ENCODE measurements around the gene CYP1A1. TPM values are rescaled to one million over a fixed set of nuclear protein-coding genes. Genes with fewer than 3 reads are reported as not detected.
"Not testable (repeated sequence)": the region's sequence is repeated elsewhere in the genome, so short reads cannot be mapped to it uniquely, and the experiment has no call there.

The CYP1A1 gene
- total RNA-seq, 1 donor from 2014 or later = 0.91 TPM

DNA sequence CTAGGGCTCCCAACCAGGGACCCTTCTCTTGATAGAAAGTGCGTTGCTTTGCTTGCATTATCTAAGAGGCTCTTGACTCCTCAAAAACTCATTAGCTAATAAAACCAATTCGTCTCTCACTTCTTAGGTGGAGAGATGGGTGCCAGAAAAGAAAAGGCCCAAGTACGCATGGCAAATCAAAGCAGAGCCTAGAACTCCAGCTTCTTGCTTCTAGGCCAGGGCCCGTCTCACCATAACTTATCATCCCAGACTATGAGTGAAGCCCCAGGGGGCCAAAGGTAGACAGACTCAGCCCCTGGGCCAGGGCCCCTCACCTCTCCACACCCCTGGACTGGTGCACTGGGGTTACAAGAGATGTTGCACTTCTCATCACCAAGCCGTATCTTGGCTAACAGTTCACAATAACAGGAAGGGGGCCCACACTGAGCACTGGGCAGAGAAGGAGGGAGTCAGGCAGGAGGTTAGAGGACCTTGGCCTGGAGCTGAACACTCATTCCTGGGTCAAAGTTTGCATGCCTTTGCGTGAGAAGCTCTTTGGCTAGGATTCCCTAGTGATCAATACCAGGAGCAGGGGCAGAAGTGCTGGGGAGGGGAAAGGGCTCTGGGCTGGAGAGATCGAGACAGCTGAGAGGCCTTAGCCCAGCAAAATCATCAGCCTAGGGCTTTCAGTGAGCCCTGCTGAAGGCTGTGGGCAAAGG lies 5.4 kb upstream of the CYP1A1 start:
- Histone ChIP-seq H3K4me3 (ENCODE audit: insufficient read depth, low read depth, low read length) (no peak overlapping the region), H4K20me1 (ENCODE audit: insufficient read depth, low read length) (no peaks in the 10 kb centered on the region), H3K4me1 (ENCODE audit: insufficient read depth, low read length) (peaks cover 2% of the 10 kb centered on the region), H3K4me2 (ENCODE audit: low read length) (no peak overlapping the region), H3K36me3 (ENCODE audit: insufficient read depth, low read length) (no peaks in the 10 kb centered on the region), H3K9ac (ENCODE audit: low read length) (no peak overlapping the region), H3K9me3 (ENCODE audit: insufficient read depth, low read depth, low read length) (peaks cover 6% of the 10 kb centered on the region), H3K27ac (ENCODE audit: low read depth, low read length) (no peak overlapping the region), H2AFZ (ENCODE audit: low read depth, low read length) (no peak overlapping the region), H3K27me3 (ENCODE audit: insufficient read depth, low read length) (peaks cover 28% of the 10 kb centered on the region), H3K79me2 (ENCODE audit: insufficient read depth, low read length) (no peaks in the 10 kb centered on the region)
- no peak for TF ChIP-seq EZH2 (IDR thresholded peaks at IDR 0.05; ENCODE audit: insufficient read depth, low read length)
- TF ChIP-seq, protein P1, sequence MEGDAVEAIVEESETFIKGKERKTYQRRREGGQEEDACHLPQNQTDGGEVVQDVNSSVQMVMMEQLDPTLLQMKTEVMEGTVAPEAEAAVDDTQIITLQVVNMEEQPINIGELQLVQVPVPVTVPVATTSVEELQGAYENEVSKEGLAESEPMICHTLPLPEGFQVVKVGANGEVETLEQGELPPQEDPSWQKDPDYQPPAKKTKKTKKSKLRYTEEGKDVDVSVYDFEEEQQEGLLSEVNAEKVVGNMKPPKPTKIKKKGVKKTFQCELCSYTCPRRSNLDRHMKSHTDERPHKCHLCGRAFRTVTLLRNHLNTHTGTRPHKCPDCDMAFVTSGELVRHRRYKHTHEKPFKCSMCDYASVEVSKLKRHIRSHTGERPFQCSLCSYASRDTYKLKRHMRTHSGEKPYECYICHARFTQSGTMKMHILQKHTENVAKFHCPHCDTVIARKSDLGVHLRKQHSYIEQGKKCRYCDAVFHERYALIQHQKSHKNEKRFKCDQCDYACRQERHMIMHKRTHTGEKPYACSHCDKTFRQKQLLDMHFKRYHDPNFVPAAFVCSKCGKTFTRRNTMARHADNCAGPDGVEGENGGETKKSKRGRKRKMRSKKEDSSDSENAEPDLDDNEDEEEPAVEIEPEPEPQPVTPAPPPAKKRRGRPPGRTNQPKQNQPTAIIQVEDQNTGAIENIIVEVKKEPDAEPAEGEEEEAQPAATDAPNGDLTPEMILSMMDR (IDR thresholded peaks at IDR 0.05; ENCODE audit: insufficient read depth, low read depth, low read length) = no peak
- H3K27ac Mint-ChIP-seq (ENCODE audit: unreplicated experiment) = no peak overlapping the region
- peaks cover 7% of the 10 kb centered on the region for H3K9me3 Mint-ChIP-seq (ENCODE audit: unreplicated experiment)
- H3K27me3 Mint-ChIP-seq (ENCODE audit: low read depth, unreplicated experiment) = peaks cover 47% of the 10 kb centered on the region
- H3K4me1 Mint-ChIP-seq (ENCODE audit: low read depth, unreplicated experiment) = no peaks in the 10 kb centered on the region
- DNase-seq (ENCODE audit: low read depth) (no peak), FAIRE-seq (no peak)
- H3K4me3 Mint-ChIP-seq (ENCODE audit: unreplicated experiment) = no peak overlapping the region
- H3K36me3 Mint-ChIP-seq (ENCODE audit: low read depth, unreplicated experiment) = no peaks in the 10 kb centered on the region

DNA sequence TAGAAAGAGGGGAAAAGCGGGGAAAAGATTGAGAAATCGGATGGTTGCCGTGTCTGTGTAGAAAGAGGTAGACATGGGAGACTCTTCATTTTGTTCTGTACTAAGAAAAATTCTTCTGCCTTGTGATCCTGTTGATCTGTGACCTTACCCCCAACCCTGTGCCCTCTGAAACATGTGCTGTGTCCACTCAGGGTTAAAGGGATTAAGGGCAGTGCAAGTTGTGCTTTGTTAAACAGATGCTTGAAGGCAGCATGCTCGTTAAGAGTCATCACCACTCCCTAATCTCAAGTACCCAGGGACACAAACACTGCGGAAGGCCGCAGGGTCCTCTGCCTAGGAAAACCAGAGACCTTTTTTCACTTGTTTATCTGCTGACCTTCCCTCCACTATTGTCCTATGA lies 4.0 kb upstream of the CYP1A1 start:
- not testable (repeated sequence) for FAIRE-seq; H2AFZ ChIP-seq (ENCODE audit: low read depth, low read length); H3K4me3 ChIP-seq (ENCODE audit: insufficient read depth, low read depth, low read length); H4K20me1 ChIP-seq (ENCODE audit: insufficient read depth, low read length); H3K27ac ChIP-seq (ENCODE audit: low read depth, low read length); H3K4me2 ChIP-seq (ENCODE audit: low read length); H3K4me1 ChIP-seq (ENCODE audit: insufficient read depth, low read length); H3K9ac ChIP-seq (ENCODE audit: low read length); H3K9me3 ChIP-seq (ENCODE audit: insufficient read depth, low read depth, low read length); H3K4me3 Mint-ChIP-seq (ENCODE audit: unreplicated experiment); H3K36me3 ChIP-seq (ENCODE audit: insufficient read depth, low read length); DNase-seq (ENCODE audit: low read depth); H3K79me2 ChIP-seq (ENCODE audit: insufficient read depth, low read length); H3K27ac Mint-ChIP-seq (ENCODE audit: unreplicated experiment); H3K36me3 Mint-ChIP-seq (ENCODE audit: low read depth, unreplicated experiment); H3K9me3 Mint-ChIP-seq (ENCODE audit: unreplicated experiment); H3K4me1 Mint-ChIP-seq (ENCODE audit: low read depth, unreplicated experiment)
- H3K27me3 ChIP-seq (ENCODE audit: insufficient read depth, low read length) = peaks cover 30% of the 10 kb centered on the region
- H3K27me3 Mint-ChIP-seq (ENCODE audit: low read depth, unreplicated experiment) = peaks cover 33% of the 10 kb centered on the region

DNA sequence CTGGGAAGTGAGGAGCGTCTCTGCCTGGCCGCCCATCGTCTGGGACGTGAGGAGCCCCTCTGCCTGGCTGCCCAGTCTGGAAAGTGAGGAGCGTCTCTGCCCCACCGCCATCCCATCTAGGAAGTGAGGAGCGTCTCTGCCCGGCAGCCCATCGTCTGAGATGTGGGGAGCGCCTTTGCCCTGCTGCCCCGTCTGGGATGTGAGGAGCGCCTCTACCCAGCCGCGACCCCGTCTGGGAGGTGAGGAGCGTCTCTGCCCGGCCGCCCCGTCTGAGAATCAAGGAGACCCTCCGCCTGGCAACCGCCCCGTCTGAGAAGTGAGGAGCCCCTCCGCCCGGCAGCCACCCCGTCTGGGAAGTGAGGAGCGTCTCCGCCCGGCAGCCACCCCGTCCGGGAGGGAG lies 3.4 kb upstream of the CYP1A1 start:
- not testable (repeated sequence) for H3K36me3 Mint-ChIP-seq (ENCODE audit: low read depth, unreplicated experiment); H3K4me2 ChIP-seq (ENCODE audit: low read length); H3K79me2 ChIP-seq (ENCODE audit: insufficient read depth, low read length); H2AFZ ChIP-seq (ENCODE audit: low read depth, low read length); H3K4me3 Mint-ChIP-seq (ENCODE audit: unreplicated experiment); H3K27ac ChIP-seq (ENCODE audit: low read depth, low read length); H3K36me3 ChIP-seq (ENCODE audit: insufficient read depth, low read length); FAIRE-seq; H3K4me1 ChIP-seq (ENCODE audit: insufficient read depth, low read length); H3K9me3 Mint-ChIP-seq (ENCODE audit: unreplicated experiment); H3K9ac ChIP-seq (ENCODE audit: low read length); DNase-seq (ENCODE audit: low read depth); H3K4me3 ChIP-seq (ENCODE audit: insufficient read depth, low read depth, low read length); H4K20me1 ChIP-seq (ENCODE audit: insufficient read depth, low read length); H3K27ac Mint-ChIP-seq (ENCODE audit: unreplicated experiment); H3K9me3 ChIP-seq (ENCODE audit: insufficient read depth, low read depth, low read length); H3K4me1 Mint-ChIP-seq (ENCODE audit: low read depth, unreplicated experiment)
- peaks cover 37% of the 10 kb centered on the region for H3K27me3 ChIP-seq (ENCODE audit: insufficient read depth, low read length)
- peaks cover 30% of the 10 kb centered on the region for H3K27me3 Mint-ChIP-seq (ENCODE audit: low read depth, unreplicated experiment)
